HG03060 (cell line): ENCODE results near the gene GJA5.

ENCODE experiments used
- ATAC-seq: cut with Tn5 transposase; IDR thresholded peaks from one replicate; pipeline ENCODE4 v1.9.1; 2021; ENCODE audit warnings: low read depth, moderate number of reproducible peaks; ENCODE audit not compliant: unreplicated experiment

The GJA5 gene

DNA sequence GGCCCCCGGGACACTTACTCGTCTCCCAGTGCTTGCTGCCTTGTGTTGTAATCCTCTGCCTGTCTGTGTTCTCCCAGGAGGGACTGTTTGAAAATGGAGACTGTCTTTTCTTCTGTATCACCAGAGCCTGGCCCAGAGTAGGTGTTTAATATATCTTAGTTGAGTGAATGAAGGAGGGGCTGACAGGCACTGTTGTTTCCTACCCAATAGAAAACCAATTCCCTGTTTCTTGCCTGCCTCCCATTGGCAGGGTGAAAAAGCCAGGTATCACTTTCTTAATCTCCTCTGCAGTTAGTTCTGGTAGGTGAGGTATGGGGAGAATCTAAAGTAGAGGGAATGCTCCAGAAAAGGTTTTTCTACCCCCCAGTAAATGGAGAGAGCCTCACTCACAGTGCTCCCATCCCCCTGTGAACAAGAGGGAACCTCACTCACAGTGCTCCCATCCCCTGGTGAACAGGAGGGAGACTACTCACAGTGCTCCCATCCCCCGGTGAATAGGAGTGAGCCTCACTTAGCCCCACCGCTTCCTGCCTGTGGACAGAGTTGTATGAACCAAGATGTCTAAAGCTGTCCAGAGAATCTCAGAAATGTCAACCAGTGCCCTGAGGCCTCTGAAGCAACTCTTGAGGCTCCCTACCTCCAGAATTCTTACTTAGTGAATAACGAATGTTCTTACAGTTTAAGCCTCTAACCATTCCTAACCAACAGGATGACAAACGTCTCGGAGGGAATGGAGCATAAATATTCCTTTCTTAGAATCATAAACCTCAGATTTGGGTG, at the start of gene GJA5:
Gene GJA5 (minus strand): TSS at position 122 of the 780 bp plus-strand sequence. CDS start 1,364 bp downstream, outside the sequence.
- no peak for ATAC-seq

GRCh38 chr1:147809236-147809635, 48.8 kb upstream of the GJA5 start:
- ATAC-seq: no peak

DNA sequence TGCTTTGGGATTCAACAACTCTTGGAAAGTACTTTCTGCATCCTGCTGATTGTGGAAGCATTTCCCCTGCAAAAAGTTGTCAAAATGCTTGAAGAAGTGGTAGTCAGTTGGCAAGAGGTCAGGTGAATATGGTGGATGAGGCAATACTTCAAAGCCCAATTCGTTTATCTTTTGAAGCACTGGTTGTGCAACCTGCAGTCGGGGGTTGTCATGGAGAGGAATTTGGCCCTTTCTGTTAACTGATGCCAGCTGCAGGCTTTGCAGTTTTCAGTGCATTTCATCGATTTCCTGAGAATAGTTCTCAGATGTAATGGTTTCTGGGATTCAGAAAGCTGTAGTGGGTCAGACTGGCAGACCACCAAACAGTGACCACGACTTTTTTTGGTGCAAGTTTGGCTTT, 47.6 kb upstream of the GJA5 start:
- no peak for ATAC-seq

DNA sequence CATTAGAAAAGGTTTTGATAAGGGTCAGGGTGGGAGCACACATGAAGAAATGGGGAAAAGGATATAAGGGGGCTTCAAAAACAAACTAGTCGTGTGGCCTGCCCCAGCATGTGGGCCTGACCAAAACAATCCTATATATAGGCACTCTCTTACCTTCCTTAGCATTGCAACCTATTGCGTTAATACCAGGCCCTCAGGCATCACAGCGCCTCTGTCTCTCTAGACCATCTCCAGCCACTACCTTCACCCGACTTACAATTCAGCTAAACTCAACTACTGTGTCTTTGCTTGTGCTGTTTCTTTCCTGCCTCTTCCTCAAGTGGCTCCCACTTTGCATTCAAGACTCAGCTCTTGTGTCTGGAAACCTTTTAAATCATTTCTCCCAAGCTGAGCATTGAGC, 47.0 kb upstream of the GJA5 start:
- no peak for ATAC-seq

GRCh38 chr1:147804942-147805723, 44.7 kb upstream of the GJA5 start:
- no peak for ATAC-seq

DNA sequence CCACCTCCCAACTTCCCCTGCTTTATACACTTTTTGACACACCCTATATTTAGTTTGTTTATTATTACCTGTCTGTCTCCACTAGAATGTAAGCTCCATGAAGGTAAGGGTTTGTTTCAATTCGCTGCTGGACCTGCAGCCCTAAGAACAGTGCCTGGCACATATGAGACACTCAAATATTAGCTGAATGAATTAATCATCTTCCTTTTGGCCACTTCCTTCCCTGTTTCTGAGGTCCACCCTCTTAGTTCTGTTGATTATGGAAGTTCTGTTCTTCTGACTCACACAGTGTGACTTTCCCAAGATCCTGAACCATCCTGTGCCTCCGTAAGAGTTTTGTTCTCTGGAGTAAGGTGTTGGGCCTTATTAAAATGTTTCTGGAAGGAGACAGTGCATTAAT, 40.4 kb upstream of the GJA5 start:
- ATAC-seq: no peak

DNA sequence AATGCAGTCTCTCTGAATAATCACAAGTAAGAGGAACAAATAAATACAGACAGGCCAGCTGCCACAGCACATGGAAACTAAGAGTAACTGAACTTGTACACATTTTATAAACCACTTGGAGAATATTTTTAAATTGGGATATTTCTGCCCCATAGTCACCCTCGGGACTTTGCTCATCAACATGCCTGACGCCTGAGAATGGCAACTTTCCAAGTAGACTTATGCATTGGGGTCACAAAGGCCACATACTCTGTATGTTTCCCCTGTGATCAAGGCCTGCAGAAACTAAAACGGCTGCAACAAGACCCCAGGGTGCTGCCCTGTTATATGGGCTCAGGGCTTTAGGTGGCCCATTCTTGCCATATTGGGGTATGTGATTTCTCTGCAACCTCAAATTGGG, 38.3 kb upstream of the GJA5 start:
- no peak for ATAC-seq

- no peak for ATAC-seq
These were observed 34.2 kb upstream of the GJA5 start for GRCh38 chr1:147794570-147794969.

DNA sequence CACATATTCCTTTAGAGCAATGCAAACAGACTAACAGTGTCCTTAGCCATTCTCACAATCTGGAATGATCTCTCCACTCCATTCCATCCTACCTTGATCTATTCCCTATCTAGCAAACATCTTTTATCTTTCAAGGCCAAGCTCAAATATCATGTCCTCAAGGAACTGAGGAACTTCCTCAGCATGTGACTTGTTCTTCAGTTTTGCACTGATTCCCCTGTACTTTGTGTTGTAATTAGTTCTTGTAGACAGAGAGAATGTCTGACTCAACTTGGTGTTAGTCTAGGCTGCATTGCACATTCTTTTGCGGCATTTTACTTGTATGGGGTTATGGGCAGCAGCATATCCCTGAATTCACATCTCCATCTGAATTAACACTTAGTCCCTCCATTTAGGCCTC, 31.5 kb upstream of the GJA5 start:
- ATAC-seq: no peak

DNA sequence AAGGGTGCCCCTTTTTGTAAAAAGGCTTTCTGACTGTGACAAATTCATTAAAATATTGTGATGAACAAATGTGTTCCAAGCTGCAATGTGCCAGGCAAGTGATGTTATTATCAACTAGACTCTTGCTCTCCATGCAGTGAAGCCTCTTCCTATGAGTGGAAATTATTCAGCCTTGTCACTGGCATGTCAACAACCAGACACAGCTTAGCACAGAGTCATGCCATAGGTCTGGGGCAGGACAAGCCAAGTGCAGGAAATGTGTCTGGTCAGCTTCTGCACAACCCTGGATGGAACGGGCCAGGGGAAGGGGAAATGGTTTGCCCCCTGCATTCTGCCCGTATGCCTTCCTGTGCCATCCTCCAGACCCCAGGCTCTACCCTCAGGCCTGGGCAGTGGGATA, 27.4 kb upstream of the GJA5 start:
- no peak for ATAC-seq

DNA sequence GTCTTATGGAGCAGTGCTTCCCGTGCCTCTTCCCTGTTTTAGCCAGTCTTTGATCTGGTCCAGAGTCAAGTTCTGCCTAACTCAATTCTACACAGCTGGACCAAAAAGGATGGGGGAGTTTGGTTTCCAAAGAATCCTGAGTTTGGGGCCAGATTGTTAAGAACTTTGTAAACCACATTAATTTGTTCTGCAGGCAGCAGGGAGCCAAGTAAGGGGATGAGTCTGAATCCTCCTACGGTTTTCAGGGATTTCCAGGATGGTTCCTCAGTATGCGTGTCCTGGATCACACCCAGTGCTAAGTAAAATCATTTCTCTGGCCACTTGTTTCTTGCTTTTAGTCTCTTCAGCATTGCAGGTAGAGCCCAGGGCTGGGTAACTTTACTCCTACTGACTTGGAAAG, 26.1 kb upstream of the GJA5 start:
- no peak for ATAC-seq

GRCh38 chr1:147785794-147786506, 25.5 kb upstream of the GJA5 start:
- ATAC-seq: no peak

- no peak for ATAC-seq
These were observed 24.5 kb upstream of the GJA5 start for GRCh38 chr1:147784941-147785340.

- no peak for ATAC-seq
These were observed 20.7 kb upstream of the GJA5 start for GRCh38 chr1:147781056-147781471.

DNA sequence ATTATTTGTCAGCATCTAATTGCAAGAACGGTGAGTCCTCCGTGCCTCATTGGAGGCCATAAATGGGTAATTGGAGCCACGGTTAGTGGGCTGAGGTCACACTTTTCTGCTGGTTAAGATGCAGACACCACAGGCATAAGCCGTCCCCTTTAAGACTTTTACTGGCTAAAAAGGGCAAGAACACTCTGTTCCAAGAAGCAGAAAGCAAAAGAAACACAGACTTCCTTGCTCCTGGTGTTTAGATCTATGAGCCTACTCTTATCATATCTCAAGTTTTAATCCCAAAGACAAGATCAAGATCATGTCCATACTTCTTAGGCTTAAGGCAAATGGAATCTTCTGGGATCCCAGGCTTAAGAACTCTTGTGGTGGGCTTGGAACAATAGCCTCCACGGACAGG, 17.3 kb upstream of the GJA5 start:
- ATAC-seq: no peak

DNA sequence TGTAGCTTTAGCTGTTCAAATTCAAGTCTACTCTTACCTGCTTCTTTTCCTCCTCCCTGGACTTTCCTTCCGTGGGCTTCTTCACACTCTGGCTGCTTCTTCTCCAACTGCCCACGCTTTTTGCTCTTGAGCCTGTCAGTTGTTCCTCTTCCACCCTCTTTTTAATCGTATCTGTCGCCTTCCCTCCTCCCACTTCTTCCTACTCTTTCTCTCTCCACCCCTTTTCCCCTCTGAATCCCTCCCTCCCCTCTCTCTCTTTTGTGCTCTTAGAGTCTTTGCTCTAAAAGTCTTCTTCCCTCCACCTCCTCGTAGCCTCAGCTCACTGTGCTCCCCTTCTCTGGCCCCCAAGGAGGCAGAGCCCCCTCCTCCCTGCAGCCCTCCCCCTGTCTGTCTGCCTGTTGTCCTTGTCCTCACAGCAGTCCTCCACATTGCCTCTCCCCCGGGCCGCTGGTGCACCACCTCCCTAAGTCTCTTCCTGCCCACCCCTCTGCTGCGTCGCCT, 12.9 kb upstream of the GJA5 start:
- no peak for ATAC-seq

- no peak for ATAC-seq
These were observed 12.2 kb upstream of the GJA5 start for GRCh38 chr1:147772570-147772969.

DNA sequence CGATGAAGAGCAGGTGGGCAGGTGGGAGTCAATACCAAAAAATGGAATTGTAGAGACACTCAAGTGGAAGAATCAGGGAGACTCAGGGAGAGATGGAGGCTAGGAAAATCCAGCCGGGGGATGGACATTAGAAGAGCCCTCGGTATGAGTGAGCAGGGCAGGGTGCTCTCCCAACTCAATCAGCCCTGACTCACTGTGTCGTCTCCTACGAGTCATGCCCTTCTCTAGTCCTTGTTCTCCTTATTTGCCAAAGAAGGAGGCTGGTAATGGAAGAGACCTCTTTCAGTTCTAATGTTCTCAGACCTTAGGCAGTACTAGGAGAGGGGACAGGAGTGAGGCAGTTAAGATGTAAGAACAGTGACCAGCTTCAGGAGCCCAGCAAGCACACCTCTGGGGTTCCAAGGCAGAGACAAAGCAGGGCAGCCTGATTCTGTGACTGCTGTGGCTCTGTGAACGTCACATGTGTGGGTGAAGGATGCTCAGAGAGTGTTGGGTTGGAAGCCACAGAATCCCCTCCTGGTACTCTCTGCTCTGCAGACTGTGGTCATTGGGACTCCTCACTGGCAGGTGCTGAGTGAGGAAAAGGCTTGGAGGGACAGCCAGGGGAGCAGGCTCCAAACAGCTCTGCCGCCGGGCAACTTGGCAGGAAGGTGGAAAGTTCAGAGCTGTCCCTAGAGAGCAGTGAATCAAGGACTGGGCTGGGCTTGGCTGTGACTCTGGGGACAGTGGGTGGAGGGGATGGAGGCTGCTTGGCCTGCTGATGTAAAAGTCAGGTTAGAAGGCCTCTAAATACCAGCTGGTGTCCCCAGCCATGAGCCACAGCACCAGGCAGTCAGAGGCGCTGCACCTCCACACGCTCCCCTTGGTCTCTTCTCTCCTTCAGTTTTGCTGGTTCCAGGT, 11.1 kb upstream of the GJA5 start:
- ATAC-seq: no peak

DNA sequence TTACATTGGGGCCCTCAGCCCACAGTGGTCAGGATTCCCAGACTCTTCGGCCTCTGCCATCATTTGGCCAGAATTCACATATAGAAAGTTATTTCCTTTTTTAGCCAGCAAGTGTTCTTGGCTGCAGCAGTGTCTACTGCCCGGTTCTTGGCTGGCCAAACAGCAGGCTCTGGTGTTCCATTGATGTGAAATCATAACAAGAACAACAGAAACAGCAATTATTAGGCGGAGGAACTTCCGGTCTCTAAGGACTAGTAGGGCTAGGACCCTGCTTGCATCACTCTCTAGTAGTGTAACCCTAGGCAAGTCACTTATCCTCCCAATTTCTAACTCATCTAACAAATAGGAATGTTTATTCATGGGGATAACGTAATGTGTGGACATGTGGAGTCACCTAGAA, 8.7 kb upstream of the GJA5 start:
- no peak for ATAC-seq

DNA sequence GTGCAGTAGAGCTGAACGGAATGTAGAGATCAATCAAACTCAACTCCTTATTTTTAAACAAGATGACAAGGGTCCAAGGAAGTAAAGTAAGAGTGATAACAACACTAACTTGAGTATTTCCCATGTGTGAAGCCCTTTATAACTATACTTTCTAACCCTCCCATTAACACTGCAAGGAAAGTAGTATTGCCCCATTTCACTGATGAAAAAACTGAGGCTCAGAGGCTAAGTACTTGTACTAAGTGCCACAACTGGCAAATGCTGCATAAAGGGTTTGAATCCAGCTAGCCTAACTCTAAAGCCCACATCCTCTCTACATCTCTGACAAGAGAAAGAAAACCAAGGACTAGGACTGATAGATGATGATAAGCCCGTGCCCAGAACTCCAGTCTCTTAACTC, 8.2 kb upstream of the GJA5 start:
- no peak for ATAC-seq
